GM18508 (cell line): Measurements from ENCODE around the gene DLX3.

Source experiments
- ATAC-seq: cut with Tn5 transposase; IDR thresholded peaks from one replicate; pipeline ENCODE4 v1.9.1; 2021; ENCODE audit warnings: moderate number of reproducible peaks; ENCODE audit not compliant: insufficient read depth, unreplicated experiment

Gene DLX3

GRCh38 chr17:49964303-49964768 is 30.7 kb downstream of the DLX3 start:
- ATAC-seq: no peak

DNA sequence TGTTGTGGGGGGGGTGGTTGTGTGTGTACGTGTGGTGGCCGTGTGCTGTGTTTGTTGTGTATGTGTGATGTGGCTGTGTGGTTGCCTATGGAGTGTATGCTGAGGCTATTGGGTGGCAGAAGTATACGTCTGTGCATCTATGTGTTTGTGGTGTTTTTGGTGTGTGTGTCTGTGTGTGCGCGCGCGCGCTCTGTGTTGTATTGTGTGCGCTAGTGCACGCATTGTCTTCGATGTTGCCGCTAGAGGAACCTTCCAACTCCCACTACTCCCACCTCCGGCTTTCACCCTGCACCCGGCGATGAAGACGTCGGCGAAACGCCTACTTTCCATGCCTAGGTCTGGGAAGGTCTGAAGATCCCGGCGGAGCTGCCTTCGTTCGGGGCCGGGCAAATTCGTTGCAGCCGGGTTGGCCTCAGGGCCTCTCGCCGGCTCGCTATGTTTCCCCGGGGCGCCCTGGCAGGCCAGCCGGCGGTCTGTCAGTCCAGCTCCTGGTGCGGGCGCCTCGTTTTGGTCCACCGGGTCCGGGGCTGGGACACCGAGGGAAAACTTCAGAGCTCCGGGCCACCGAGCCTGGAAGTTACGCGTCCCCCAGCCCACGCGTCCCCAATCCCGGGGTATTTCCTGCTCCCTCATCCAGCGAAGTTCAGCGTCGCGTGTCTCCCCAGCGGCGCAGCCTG is 31.3 kb downstream of the DLX3 start:
- no peak for ATAC-seq

GRCh38 chr17:49963309-49963625 is 31.8 kb downstream of the DLX3 start:
- ATAC-seq: no peak

DNA sequence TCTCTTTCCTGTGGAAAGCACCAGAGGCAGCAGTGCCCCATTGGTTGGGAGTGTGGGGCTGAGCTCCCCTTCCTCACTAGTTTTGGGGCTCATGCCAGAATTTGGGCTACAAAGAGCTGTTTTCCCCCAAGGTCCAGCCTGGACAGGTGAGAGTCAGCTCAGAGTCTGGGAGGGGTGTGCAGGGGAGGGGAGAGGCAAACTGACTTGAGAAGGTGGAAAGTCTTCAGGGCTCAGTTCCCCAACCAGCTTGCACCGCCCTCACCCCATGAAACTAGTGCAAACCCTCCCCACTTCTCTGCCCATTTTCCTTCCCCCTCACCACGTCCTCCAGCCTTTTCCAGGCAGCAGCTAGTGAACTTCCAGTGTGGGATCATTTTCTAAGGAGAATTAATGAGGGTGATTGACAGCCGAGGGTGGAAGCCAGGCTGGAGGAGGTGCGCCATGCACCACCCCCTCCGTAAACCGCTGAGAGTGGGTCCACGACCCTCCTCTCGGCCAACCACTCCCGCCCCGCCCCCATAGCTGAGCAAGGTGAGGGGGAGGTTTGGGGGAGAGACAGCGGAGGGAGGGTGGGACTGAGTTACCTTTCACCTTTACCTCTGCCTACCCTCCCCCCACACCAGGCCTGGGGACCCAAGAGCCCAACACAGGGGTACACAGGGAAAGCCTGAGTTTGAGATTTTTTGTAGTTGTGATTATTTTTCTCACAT is 32.3 kb downstream of the DLX3 start:
- no peak for ATAC-seq

- ATAC-seq: no peak
Observed at GRCh38 chr17:49959183-49959935, 35.7 kb downstream of the DLX3 start.

- ATAC-seq: no peak
Observed at GRCh38 chr17:49958723-49959122, 36.3 kb downstream of the DLX3 start.

DNA sequence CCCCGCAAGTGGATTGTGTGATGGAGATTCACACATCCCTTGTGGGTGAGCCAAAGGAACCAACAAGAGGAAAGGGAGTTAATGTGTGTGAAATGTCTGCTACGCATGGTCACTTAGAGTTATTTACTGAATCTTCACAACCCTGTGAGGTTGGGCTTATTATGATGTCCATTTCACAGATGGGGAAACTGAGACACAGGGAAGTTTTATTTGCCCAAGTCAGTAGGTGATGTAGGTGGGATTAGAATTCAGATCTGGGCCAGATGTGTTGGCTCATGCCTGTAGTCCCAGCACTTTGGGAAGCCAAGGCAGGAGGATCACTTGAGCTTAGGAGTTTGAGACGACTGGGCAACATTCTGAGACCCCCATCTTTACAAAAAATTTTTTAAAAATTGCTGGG is 37.7 kb downstream of the DLX3 start:
- no peak for ATAC-seq

DNA sequence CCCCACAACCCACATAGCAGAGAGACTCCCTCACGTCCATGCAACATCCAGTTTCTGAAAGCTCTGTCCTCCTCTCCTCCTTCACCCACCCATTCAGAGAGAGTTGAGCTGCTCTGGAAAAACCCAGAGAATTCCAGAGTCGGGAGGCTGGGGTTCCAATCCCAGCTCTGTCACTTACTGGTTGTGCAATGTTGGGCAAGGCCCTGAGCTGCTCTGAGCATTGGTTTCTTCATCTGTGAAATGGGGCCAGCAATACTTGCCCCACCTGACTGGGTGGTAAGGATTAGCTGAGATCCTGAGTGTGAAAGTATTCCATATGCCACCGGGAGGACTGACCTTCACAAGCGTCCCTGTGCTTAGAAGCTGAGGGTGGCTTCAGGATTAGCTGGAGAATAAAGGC is 38.2 kb downstream of the DLX3 start:
- ATAC-seq: no peak

- ATAC-seq: no peak
Observed at GRCh38 chr17:49955157-49955556, 39.9 kb downstream of the DLX3 start.

DNA sequence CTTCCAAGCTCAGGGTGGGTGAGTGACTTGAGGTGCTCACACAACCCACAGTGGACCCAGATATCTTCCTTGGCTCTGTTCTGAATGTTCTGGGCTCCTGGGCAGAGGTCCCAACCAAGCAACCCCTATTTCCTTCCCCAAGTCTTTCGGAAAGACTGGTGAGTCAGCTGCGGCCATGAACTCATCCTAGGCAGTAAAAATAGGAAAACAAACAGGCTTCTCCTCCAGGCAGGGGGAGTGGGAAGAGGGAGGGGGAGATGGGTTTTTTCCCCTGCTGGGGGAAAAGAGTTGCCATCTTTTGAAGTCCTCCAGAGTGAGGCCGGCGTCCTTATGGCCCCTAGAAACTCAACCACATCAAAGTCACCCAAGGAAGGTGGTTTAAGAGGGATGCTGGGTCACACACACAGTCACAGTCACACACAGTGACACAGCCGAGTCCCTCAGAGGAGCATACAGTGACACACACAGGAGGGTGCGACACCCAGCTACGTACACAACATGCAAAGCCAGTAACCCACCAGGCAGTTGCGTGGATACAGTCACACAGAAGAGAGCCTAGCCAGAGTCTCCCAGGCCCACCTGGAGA is 42.0 kb downstream of the DLX3 start:
- ATAC-seq: no peak

GRCh38 chr17:49952209-49952911 is 42.7 kb downstream of the DLX3 start:
- ATAC-seq: no peak

GRCh38 chr17:49951362-49952082 is 43.5 kb downstream of the DLX3 start:
- ATAC-seq: no peak

- no peak for ATAC-seq
Observed at GRCh38 chr17:49949634-49950033, 45.4 kb downstream of the DLX3 start.

- ATAC-seq: no peak
Observed at GRCh38 chr17:49946964-49947584, 48.0 kb downstream of the DLX3 start.

DNA sequence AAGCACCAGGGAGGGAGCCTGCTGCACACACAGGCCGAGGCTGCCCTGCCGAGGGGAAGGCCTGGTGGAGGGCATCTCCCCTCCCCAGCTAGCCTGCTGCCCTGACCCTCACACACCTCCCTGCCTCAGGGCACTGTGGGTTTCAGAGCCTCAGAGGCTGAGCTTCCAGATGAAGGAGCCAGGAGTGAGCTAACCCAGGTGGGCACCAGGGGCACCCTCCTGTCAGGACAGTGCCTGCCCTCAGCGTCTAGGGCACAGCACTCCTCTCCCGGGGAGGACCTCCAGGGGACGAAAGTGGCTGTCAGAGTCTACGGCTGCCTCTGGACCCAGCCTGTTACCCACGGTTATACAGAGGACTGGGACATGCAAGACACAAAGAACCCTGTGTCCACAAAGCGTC is 48.8 kb downstream of the DLX3 start:
- no peak for ATAC-seq

DNA sequence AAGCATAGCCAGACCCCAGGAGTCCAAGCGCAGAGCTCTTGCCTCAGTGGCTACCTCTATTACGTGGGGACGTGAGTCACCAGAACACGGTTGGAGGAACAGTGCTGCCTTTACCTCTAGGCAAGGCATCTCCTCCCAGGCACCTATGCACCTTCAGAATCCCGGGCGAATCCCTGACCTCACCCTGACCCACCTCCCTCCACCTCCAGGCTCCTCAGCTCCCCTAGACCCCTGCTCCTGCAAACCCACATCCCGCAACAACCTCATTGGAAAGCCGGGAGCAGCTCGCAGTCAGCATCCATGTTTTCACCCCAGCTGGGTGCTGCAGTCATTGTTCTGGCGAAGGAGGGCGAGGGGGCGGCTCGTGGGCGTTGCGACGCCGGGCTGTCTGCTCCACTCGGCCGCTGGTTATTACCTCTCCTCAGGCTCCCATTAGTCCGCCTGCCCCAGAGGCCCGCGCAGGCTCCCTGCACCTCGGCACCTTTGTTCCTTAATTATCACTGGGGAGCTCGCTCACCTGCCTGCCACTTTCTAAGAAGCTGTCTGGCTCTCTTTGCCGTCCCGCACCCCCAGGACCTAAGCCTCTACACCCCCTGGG is 50.7 kb downstream of the DLX3 start:
- no peak for ATAC-seq

DNA sequence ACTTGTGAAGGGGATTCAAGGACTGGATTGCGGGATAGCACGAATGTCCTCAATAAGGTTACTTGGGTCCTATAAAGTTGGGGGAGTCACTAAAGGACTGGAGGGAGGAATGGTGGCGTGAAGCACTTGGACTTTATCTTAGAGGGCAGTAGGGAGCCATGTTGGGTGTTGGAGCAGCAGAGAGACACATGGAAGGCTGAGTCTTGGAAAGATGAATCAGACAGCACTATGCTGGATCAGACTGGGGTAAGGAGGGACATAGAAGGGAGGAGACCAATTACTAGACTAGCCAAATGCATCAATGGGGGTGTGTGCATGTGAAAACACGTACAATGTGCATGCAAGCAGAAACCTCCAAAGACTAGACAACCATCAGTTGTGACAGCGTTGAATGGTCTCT is 52.1 kb downstream of the DLX3 start:
- no peak for ATAC-seq

- ATAC-seq: no peak
Observed at GRCh38 chr17:49941427-49941826, 53.6 kb downstream of the DLX3 start.
